HUES6 (cell line): ENCODE data around the gene SPESP1.

Source experiments
- H3K27ac ChIP-seq: 2 replicates; pipeline ENCODE4 v1.7.0; 2013; ENCODE audit warnings: low read depth, mild to moderate bottlenecking, low read length, inconsistent platforms
- H3K27me3 ChIP-seq: 2 replicates; pipeline ENCODE4 v1.6.1; 2013; ENCODE audit warnings: low read length; ENCODE audit not compliant: control insufficient read depth, insufficient read depth
- H3K36me3 ChIP-seq: 2 replicates; pipeline ENCODE4 v1.6.1; 2013; ENCODE audit warnings: low read length; ENCODE audit not compliant: control insufficient read depth, insufficient read depth
- H3K4me1 ChIP-seq: 2 replicates; pipeline ENCODE4 v1.6.1; 2013; ENCODE audit warnings: low read length; ENCODE audit not compliant: control insufficient read depth, insufficient read depth
- H3K4me3 ChIP-seq: 2 replicates; pipeline ENCODE4 v1.5.1; 2013; ENCODE audit warnings: low read depth, low read length
- H3K9ac ChIP-seq: one replicate; pipeline ENCODE4 v1.6.1; 2013; ENCODE audit warnings: mild to moderate bottlenecking, low read length
- H3K9me3 ChIP-seq: 2 replicates; pipeline ENCODE4 v1.6.1; 2013; ENCODE audit warnings: low read depth, low read length; ENCODE audit not compliant: control insufficient read depth, insufficient read depth

Gene SPESP1

DNA sequence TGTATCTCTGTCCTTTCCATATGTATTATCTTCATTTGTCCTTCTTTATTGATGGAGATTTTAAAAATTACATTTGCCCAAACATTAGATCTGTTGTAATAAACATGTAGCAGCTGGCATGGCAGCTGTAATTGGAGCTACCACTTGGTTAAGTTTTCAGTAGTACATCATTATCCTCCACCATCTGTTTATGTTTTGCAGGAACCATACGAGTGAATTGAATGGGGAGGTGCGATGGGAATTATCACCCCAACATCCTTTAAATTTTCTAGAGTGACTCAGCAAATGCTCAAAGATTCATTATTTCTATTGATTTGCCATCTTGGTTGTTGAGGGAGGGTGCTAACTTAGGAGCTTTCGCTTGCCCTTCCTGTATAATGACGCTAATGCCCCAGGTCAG, 51.6 kb downstream of the SPESP1 start:
- no peak overlapping the region for H3K27ac ChIP-seq
- H3K9ac ChIP-seq, result no peak overlapping the region
- no peak overlapping the region for H3K4me3 ChIP-seq
- peaks cover 25% of the 10 kb centered on the region for H3K9me3 ChIP-seq
- no peaks in the 10 kb centered on the region for H3K36me3 ChIP-seq
- H3K27me3 ChIP-seq, result no peaks in the 10 kb centered on the region
- no peaks in the 10 kb centered on the region for H3K4me1 ChIP-seq

DNA sequence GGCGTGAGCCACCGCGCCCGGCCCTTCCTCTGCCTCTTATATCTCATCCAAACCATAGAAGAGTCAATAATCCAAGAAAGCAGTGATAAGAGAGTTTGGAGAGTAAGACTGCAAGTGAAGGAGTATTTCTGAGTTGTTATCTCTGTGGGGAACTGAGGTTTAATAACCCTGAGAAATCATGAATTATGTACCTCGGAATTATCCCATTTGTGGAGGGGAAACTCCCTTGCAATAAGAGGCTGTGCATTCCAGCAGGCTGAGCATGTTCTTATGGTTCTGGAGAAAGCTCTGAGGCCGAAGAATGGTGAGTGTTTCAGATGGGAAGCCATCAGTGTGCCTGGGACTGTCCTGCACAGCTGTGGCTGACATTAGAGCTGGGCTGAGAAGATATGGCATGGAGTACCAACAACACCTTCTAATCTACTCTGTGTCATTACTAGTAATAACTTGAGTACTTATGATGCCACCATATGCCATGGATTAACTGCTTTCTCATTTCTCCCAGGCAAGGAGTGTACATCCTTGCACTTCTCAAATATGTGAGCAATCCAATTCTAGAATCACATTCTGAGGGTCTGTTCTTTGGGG, 52.7 kb downstream of the SPESP1 start:
- H3K27me3 ChIP-seq, result no peaks in the 10 kb centered on the region
- no peak overlapping the region for H3K27ac ChIP-seq
- no peaks in the 10 kb centered on the region for H3K36me3 ChIP-seq
- H3K9me3 ChIP-seq, result peaks cover 17% of the 10 kb centered on the region
- no peaks in the 10 kb centered on the region for H3K4me1 ChIP-seq
- H3K4me3 ChIP-seq, result no peak overlapping the region
- no peak overlapping the region for H3K9ac ChIP-seq

DNA sequence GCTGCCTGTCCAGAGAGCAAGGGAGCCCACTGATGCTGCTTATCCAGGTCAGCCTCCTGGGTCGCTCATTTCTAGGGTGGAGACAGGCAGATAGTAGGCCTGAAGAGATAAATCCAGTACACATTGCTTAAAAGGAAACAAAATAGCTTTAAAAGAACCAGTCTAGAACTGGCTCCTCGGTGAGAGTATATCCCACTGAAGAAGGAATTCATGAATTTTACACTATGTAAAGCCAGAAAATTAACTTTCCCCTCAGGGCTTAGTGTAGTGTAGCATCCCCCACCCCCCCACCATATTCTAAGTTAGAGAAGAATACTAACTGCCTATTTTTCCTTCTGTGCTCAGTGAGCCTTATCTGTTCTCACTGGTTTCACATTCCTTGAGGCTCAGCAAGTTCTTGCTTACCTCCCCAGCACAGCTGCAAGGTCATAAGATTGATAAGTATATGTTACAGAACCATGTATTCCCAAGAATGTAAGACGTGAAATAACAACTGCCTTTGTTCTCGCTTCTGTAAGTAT, 53.7 kb downstream of the SPESP1 start:
- H3K9ac ChIP-seq, result no peak overlapping the region
- H3K4me3 ChIP-seq, result no peak overlapping the region
- H3K36me3 ChIP-seq, result no peaks in the 10 kb centered on the region
- H3K27ac ChIP-seq, result no peak overlapping the region
- H3K4me1 ChIP-seq, result no peaks in the 10 kb centered on the region
- peaks cover 13% of the 10 kb centered on the region for H3K9me3 ChIP-seq
- H3K27me3 ChIP-seq, result no peaks in the 10 kb centered on the region

DNA sequence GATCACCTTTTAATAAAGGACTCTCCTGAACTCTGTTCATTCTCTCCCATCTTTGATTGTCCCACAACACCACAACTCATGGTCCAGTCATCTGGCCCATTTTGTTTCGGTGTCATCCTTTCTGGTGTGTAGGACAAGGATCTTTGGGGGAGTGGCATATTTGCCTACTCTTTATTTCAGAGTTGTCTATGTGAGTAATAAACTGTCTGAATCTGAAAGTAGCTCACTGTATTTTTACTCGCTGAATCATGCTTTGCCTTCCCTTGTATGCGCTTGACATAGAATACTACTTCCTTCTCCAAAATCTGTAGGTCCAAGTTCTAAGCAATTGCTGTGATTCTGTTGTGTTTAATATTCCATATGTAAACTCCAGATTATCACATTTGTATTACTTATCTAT, 54.3 kb downstream of the SPESP1 start:
- Histone ChIP-seq H3K9me3 (peaks cover 13% of the 10 kb centered on the region), H3K27me3 (no peaks in the 10 kb centered on the region), H3K9ac (no peak overlapping the region), H3K36me3 (no peaks in the 10 kb centered on the region), H3K4me3 (no peak overlapping the region), H3K4me1 (0 out of 2 replicates have a peak, but pooled peaks cover under 1% of the 10 kb centered on the region), H3K27ac (no peak overlapping the region)

DNA sequence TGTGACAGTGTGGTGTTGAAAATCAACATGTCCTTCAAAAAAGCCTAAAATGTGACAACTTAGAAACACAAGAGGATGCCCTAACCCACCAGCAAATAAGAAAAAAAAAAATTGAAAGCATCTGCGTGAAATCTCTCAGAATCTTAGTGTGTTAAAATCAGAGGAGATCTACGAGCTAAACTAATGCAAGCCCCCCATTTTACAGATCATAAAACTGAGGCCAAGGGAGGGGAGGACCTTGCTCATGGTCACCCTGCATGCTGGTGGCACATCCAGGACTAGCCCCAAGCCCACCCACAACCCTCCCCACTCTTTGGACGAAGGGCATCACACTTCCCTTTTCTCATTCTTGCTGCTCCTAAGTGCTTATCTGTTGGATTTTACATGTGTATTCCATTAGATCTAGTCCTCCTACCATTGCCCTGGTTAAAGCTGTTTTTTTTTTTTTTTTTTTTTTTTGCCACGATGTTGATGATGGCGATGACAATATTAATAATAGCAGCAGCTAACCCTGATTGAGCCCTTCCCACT, 55.1 kb downstream of the SPESP1 start:
- Histone ChIP-seq H3K27me3 (no peaks in the 10 kb centered on the region), H3K4me3 (no peak overlapping the region), H3K9ac (no peak overlapping the region), H3K9me3 (peaks cover 10% of the 10 kb centered on the region; the same call in 1 of the 2 replicates), H3K27ac (no peak overlapping the region), H3K4me1 (peaks cover 9% of the 10 kb centered on the region), H3K36me3 (no peaks in the 10 kb centered on the region)

DNA sequence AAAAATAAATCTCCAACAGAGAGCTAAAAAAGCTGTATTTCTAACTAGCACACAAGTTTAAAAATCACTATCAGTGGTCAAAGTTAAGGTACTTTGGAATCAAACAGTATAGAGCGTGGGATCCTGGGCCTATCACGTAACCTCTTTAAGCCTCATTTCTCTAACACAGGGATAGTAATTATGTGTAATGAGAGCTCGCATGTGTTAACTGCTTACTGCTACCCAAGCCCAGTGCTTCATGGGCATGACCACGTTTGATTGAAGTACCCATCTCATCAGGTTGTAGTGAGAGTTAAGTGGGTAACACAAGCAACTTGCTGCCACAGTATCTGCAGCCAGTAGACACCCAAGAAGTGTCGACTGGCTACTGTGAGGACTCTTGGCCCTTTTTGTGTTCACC, 56.0 kb downstream of the SPESP1 start:
- Histone ChIP-seq H3K9me3 (peaks cover 10% of the 10 kb centered on the region; the same call in 1 of the 2 replicates), H3K27me3 (no peaks in the 10 kb centered on the region), H3K4me1 (peaks cover 18% of the 10 kb centered on the region), H3K36me3 (no peaks in the 10 kb centered on the region), H3K27ac (no peak overlapping the region), H3K9ac (no peak overlapping the region), H3K4me3 (no peak overlapping the region)

DNA sequence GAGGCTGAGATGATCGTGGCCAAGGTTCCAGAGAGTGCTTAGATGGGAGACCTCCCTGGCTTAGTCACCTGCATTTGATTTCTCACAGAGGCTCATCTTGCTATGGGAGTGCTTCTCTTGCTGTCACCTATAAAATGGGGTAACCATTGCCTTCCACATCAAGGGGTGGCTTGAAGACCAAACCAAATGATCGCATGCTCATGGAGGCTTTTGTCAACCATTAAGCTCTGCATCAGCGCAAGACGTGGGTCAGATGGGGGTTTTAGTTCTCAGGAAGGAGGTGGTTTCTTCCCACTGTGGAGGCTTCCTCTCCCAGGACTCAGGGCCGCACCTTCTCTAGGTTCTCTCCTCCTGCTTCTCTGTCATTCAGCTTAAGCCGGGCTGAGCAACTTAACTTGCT, 56.8 kb downstream of the SPESP1 start:
- Histone ChIP-seq H3K27me3 (no peaks in the 10 kb centered on the region), H3K9ac (no peak overlapping the region), H3K4me3 (no peak overlapping the region), H3K27ac (no peak overlapping the region), H3K9me3 (peaks cover 9% of the 10 kb centered on the region; the same call in 1 of the 2 replicates), H3K36me3 (no peaks in the 10 kb centered on the region), H3K4me1 (peaks cover 23% of the 10 kb centered on the region)

DNA sequence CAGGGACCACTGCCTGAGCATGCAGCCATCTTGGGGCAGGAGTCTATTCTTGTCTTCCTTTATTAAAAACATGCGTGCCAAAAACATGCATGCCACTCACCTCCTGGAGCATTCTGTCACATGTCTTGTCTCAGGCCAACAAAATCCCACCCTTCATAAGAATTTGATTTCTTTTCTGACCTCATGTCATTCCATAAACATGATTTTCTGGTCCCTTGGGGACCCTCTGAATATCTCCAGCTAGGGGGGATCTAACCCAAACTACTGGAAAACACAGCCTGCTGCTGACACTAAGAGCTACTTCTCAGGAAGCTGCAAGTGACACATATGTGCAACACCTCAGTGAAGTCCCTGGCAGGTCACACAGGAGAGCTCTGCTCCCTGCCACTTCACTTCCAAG, 57.4 kb downstream of the SPESP1 start:
- Histone ChIP-seq H3K27me3 (no peaks in the 10 kb centered on the region), H3K36me3 (no peaks in the 10 kb centered on the region), H3K27ac (no peak overlapping the region), H3K9me3 (peaks cover 5% of the 10 kb centered on the region; the same call in 1 of the 2 replicates), H3K4me3 (no peak overlapping the region), H3K4me1 (peaks cover 23% of the 10 kb centered on the region), H3K9ac (no peak overlapping the region)

DNA sequence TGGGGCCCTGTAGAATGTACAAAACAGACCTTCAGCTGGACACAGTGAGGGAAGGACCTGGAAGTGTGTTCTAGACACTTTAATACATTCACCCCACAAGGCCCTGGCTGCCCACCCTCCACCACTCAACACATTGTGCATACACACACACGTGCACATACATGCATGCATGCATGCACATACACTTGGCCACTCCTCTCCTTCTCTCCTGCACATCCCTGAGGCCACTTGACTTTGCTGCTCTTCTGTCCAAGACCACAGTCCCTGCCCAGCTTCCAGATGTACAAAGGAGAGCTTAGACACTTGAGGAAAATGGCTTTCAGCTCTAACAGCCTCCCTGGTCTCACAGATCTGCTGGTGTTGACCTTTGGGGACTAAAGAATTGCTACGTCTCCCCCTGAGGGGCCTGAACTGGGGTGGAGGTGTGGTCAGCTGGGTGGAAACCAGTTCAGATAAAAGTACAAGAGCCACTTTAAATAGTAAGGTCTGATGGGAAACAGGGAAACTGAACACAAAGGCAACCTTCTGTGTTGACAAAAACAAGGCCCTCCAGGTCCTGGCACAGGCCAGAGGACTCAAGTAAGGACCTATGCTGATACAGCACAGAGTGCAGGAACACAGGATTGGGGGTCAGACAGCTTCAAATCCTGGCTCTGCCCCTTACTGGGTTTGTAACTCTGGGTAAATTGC, 59.4 kb downstream of the SPESP1 start:
- Histone ChIP-seq H3K4me1 (peaks cover 23% of the 10 kb centered on the region), H3K27me3 (no peaks in the 10 kb centered on the region), H3K4me3 (no peak overlapping the region), H3K36me3 (no peaks in the 10 kb centered on the region), H3K27ac (no peak overlapping the region), H3K9me3 (peaks cover 5% of the 10 kb centered on the region; the same call in 1 of the 2 replicates), H3K9ac (no peak overlapping the region)

DNA sequence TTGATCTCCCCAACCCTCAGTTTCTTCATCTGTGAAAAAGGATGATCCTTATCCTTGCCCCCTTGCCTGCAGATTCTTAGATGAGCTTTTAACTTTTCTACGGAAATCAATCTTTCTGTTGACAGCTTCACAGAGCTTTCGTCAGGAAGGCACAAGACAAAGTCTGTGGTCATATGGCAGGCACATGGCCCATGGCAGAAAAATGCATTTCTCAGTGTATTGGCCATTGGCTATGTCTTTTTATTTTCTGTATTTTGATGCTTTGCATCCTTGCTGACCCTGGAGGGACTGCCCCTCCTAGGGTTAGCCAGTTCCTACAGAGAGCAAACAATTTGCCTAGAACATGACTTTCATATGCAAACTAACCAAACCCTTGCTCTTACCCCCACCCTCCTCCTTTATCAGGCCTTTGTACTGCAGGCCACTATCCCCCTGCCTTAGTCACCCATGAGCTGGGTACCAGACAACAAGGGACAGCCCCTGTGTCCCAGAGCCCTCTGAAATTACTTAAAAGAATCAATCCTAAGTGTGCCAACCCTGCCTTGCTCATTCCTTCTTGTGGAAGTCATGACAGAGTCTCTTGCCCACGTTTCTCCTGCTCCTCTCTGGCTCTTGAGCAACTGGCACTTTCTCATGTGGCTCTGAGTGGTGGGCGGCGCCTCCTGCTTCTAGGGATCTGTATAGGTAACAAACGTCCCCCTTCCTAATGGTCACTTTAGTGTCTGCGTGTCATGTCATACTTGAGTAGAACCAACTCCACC, 60.1 kb downstream of the SPESP1 start:
- no peak overlapping the region for H3K27ac ChIP-seq

More for the DNA sequence above, 60.1 kb downstream of the SPESP1 start:
- Histone ChIP-seq H3K4me1 (peaks cover 23% of the 10 kb centered on the region), H3K36me3 (no peaks in the 10 kb centered on the region), H3K9me3 (peaks cover 5% of the 10 kb centered on the region; the same call in 1 of the 2 replicates), H3K9ac (no peak overlapping the region), H3K4me3 (no peak overlapping the region), H3K27me3 (no peaks in the 10 kb centered on the region)
